NOMO-1 (cell line): ENCODE data around the gene MID1.

Experiments used
- DNase-seq, 2 experiments: peaks; one replicate each; lab custom pipeline; 2025; ENCODE audit not compliant: unreplicated experiment in 2 of 2; lab: John Stamatoyannopoulos, UW

The MID1 gene, protein sequence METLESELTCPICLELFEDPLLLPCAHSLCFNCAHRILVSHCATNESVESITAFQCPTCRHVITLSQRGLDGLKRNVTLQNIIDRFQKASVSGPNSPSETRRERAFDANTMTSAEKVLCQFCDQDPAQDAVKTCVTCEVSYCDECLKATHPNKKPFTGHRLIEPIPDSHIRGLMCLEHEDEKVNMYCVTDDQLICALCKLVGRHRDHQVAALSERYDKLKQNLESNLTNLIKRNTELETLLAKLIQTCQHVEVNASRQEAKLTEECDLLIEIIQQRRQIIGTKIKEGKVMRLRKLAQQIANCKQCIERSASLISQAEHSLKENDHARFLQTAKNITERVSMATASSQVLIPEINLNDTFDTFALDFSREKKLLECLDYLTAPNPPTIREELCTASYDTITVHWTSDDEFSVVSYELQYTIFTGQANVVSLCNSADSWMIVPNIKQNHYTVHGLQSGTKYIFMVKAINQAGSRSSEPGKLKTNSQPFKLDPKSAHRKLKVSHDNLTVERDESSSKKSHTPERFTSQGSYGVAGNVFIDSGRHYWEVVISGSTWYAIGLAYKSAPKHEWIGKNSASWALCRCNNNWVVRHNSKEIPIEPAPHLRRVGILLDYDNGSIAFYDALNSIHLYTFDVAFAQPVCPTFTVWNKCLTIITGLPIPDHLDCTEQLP

DNA sequence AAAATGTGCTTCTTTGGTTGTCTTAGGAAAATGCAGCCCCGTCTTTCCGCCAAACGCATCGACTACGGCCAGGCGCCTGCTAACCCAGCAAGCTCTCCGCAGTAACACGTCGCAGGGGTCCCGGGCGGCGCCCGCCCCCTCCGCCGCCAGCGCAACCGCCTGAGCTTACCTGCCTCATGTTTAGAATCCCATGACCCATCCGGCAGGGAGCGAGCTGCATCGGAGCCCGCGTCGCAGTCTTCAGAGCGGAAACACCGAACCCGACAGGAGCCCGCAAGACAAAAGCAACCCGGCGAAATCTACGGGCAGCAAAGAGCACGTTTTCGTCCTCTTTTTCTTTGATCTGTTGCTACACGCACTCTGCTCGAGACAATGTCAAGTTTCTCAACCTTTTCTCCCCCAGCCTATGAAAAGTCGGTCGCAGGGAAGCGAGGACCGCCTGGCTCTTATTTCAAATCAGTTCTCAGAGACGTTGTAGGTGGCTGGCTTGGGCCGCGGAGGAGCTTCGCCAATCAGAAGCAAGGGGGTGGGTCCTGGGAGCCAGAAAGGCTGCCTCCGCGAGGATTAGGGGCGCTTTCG, at the start of gene MID1:
MID1 (minus strand) TSS at position 465 of the 579 bp plus-strand sequence. CDS start 53,038 bp downstream, outside the sequence.
- DNase-seq, result no peak

DNA sequence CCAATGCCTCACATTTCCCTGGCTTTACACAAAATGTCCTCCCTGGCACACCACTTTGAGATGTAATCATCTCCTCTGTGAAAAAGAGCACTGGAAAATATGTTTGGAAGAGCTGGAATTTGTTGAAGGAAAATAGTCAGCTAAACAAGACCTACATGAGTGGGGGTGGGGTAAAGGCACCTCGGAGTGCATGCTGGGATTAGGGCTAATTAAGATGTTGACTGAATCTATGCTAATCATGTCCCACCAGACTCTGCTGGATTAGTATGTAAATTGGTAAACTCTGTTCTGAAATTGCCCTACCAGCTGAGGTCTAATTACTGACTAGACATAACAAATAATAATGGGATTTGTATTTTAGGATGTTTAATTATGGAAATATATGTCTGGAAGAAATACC, 46.8 kb upstream of the MID1 start:
- DNase-seq, result no peak

GRCh38 chrX:10666102-10666501, 45.7 kb upstream of the MID1 start:
- no peak for DNase-seq

GRCh38 chrX:10665681-10666080, 45.3 kb upstream of the MID1 start:
- DNase-seq, result no peak

DNA sequence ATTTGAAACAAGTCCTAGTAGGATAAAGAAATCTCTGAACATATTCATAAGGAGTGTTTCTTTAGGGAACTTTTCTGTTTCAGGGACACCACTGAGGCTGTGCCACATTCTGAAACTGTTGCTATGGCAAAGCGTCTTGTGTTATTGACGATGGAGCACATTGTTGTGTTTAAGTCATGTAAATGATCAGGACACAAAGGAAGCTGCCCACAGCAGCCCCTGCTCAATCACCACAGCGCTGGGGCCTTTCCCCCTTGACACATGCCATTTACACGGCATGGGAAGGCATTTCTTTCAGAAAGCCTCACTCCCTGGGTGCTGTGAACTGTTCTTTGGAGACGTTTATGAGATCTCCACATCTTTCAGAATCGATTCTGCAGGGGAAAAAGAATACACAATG, 39.8 kb upstream of the MID1 start:
- DNase-seq, result no peak

GRCh38 chrX:10656214-10656613, 35.8 kb upstream of the MID1 start:
- DNase-seq, result no peak

- DNase-seq, result no peak
Measured at GRCh38 chrX:10654960-10655359, 34.6 kb upstream of the MID1 start.

GRCh38 chrX:10653302-10653701, 32.9 kb upstream of the MID1 start:
- no peak for DNase-seq

DNA sequence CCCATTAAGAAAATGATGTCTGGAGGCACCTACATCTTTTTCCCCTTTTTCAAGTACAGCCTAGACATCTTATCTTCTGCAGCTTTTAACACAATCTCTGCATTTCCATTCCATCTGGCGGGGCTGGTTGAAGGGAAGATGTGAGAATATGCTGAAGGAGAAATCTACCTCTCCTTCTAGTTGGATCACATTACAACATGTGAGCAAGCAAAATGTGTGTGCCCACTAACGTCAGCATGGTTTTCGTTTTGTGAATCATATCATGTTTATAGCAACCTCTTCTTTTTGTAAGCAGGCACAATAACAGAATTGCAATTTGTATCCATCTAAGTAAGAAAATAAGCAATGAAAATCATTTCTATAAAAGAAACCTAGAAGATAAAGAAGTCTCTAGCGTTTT, 28.9 kb upstream of the MID1 start:
- no peak for DNase-seq

DNA sequence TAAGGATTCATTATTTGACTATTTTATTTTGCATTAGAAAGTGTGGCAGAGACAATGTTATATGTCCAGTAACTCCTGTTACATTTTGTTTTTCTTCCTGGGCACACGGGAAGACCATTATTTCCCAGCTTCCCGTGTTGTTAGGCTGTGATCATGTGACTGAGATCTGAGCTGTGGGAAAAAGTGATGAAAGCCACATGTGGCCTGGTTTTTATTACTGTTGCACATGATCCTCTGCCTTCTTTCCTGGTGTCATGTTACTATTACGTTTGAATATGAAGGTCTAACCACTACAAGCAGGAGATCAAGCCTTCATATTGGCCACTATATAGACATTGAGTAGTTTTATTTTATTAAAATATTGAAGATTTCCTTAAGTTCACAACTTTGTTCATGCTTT, 28.2 kb upstream of the MID1 start:
- no peak for DNase-seq

DNA sequence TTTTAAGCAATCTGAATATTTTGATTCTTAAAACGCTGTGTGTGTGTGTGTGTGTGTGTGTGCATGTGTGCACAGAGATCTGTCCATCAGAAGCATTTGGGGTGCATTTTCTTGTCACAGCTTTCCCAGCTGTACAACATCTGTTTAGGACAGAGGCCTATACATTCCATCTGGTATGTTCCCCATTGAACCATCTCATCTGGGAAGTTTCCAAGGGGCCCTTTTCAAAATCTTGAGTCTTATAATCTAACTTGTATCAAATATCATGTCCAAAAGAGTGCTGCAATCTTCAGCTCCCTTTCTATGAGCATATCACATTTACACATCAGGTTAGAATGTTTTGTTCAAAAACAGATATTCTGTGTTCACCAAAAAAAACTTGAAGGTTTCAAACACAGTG, 16.5 kb upstream of the MID1 start:
- DNase-seq, result no peak

DNA sequence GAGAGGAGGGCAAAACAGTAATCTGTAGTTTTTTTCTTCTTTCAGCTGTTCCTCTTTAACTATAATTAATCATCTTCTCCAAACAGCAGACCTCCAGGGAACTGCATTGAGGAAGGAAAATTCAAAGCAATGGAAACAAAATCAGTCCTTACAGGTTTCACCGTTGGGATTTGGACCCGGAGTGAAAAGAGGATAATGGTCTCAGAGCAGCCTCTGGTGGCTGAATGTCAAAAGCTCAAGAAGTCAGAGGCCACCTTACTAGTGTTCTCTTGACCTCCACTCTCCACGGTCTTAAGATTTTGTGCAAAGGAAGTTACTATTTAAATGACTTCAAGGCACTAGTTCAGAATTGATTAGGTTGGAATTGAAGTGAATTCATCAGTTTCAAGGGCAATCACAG, 16.0 kb upstream of the MID1 start:
- peak in 1 of 2 experiments; percentile 29 for DNase-seq

DNA sequence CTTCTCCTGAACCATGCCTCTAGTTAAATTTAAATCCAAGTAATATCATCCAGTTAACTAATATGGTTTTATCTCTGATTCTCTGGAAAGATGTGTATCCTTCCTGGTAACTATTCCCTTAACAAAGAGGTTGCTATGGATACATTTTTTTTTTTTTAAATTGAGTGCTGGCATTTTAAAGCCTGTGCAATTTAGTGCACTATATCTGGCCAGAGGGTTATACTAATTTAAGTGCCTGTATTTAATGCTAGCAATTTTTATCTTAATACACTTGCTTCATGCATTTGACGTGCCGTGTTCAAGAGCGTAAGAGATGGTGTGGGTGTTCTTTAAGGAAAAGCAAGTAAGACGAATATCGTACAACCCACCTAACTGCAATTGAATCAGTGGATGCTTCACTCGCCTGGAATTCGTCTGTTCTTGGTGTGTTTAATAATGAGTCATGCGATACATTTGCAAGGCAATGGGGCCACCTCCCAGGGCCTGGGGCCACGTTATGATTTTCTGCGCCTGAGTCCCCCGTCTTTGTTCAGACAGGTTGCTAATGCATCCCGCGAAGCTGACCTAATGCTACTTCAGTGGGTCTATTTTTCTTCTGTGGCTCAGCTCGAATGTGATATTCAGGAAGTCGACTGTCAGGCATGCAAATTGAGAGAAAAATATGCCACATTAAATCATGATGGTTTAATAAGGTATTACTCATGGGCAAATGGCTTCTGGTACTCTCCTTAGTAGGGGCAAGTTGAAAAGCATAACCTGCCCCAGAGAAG, 14.2 kb upstream of the MID1 start:
- DNase-seq, result no peak

GRCh38 chrX:10633722-10634121, 13.3 kb upstream of the MID1 start:
- peak in 1 of 2 experiments; percentile 39 for DNase-seq

DNA sequence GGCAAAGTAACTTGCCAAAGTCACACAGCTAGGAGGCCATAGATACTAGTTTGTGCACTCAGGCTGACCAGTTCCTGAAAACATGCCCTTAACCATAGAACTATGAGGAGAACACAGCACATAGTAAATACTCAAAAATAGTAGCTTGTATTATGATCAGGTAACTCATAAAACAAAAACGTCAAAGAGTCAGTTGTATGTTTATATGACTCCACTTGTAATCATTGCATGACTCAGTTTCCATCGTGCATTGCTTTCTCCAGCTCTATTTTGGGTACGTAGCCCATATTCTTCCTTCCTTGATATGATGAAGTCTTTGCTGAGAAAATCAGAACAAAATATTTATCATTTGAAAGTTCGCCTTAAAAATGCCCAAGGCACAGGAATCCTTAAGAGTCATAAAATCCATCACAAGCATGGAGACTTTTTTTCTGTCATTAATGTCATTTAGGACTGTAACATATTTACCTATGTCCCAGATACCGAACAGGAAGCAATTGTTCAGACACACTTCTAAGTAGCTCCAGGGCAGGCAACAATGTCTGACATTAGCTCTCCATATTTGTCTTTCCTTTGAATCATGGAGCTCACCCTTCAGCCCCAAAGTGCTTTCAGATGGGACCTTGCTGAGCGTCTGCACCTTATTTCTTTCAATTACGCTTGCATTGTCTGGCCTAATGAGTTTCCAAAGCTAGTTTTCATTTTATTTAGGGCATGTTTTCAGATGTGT, 11.2 kb upstream of the MID1 start:
- DNase-seq, result no peak

DNA sequence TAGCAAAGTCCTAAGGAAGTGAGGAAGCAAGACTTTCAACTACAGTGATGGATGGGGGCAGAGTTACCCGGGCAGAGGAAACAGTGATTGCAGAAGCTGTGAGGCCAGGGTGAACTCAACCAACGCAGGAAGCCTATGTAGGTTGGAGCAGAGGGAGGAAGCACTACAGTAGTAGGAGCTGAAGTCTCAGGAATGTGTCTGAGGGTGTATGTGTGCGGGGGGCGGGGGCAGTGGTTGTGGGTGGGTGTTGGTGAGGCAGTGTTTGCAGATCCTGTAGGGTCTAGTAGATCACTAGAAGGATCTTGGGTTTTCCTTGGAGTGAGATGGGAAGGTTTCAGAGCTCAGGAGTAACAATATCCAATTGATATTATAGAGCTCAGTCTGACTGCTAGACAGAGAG, 9.9 kb upstream of the MID1 start:
- DNase-seq, result peak; percentile 16 to 41

DNA sequence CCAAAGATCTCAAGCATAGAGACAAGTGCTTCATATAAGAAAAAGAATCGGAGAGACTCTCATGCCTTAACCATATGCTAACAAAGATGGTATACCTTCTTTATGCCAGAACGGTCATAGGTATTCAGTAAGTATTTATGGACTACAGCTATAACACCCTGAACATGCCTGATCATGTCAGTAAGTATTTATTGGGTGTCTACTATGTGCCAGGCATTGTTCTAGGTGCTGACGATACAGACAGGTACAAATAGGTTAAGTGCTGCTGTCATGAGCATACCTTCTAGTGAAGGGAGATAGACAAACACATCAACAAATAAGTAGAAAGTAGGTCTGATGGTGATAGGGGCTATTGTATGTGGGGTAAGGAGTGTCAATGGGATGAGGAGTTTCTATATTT, 9.5 kb upstream of the MID1 start:
- no peak for DNase-seq

DNA sequence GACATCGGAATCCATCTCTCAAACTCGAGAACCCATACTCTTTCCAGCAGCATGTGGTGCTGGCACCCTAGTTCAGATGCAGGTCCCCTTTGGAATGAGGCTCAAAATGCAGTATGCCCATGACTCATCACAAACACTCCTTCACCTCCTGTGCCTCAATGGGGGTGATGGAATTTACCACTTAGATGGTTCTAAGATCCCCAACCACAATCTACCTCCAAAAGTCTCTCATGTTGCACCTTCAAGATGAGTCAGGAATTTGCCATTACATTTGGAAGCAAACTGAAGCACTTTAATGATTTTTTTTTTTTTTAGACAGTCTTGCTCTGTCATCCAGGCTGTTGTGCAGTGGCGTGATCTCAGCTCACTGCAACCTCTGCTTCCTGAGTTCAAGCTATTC, 8.5 kb upstream of the MID1 start:
- DNase-seq, result no peak

GRCh38 chrX:10622197-10622596, 1.8 kb upstream of the MID1 start:
- DNase-seq, result no peak

DNA sequence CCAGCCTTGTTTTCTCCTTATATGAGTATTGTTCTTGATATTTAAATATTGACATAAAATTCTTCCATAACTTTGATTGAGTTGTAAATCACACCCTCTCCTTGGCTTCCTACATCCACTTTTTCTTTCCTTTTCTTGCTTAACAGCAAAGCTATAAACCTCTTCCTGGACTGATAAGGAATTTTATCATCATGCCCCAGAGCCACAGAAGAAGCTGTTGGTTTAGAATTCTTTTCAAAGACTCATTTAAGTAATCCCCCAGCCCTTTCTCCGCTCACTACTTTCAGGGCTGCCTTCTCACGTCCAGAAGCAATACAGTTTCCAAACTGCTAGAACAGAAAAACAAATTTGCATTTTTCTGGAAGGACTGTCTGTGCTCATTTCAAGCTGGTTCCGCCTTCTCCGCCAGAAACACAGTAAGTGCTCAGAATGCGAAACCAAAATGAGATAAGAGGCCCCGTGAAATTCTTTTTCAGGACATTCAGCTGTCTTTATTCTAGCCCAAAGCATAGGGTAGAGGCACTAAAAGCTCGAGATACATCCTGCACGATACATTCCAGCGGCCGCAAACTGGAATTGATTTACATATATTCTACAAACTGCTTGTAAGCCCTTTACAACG, 849 bp downstream of the MID1 start:
- DNase-seq, result no peak
